HG03571 (cell line): ENCODE measurements around the gene FRAT2.
"Not testable (repeated sequence)": the region's sequence is repeated elsewhere in the genome, so short reads cannot be mapped to it uniquely, and the experiment has no call there.

Experiments
- ATAC-seq: cut with Tn5 transposase; IDR thresholded peaks from one replicate; pipeline ENCODE4 v1.9.1; 2021; ENCODE audit not compliant: unreplicated experiment

Gene FRAT2

GRCh38 chr10:97292097-97292861, 42.2 kb downstream of the FRAT2 start, which contains the start of gene ARHGAP19:
TSS of gene ARHGAP19 (minus strand) at chr10:97292637. CDS start at chr10:97292627, 10 bp downstream.
- peak; percentile 96 for ATAC-seq

- ATAC-seq = no peak
Observed at GRCh38 chr10:97291357-97292096, 43.0 kb downstream of the FRAT2 start.

GRCh38 chr10:97290576-97291356, 43.8 kb downstream of the FRAT2 start:
- not testable (repeated sequence) for ATAC-seq

- ATAC-seq = not testable (repeated sequence)
Observed at GRCh38 chr10:97290076-97290475, 44.5 kb downstream of the FRAT2 start.
